Adrenal gland (tissue), 12 donors: ENCODE measurements around the gene POSTN. TPM values are rescaled to one million over a fixed set of nuclear protein-coding genes. Genes with fewer than 3 reads are reported as not detected.

Experiments
- DNase-seq, 7 donors: peaks; one replicate each; pipeline ENCODE4 v3.0.0-alpha.2; 2019 to 2020
- H3K27ac ChIP-seq, 5 donors: fragments of 200-600 bp; sonication (generic) in 4 of 5; 1 replicate in 3 of 5; 2 replicates in 2 of 5; pipeline versions ENCODE4 v1.5.1 to v1.8.0; 2016 to 2020; ENCODE audit warnings: mild to moderate bottlenecking in 1 of 5
- H3K27me3 ChIP-seq: fragments of 200-600 bp; 2 replicates; pipeline ENCODE4 v1.8.0; 2021
- H3K36me3 ChIP-seq, 2 donors: fragments of 200-600 bp; replicated peaks in 1 of 2; 1 replicate in 1 of 2; 2 replicates in 1 of 2; pipeline versions ENCODE4 v1.5.1 to v1.8.0; 2018 to 2022
- H3K4me1 ChIP-seq, 2 donors: fragments of 200-600 bp; replicated peaks in 1 of 2; 1 replicate in 1 of 2; 2 replicates in 1 of 2; pipeline versions ENCODE4 v1.5.1 to v1.8.0; 2018 to 2021
- H3K4me3 ChIP-seq, 4 donors: fragments of 200-600 bp; sonication (generic) in 3 of 4; one replicate each; pipeline ENCODE4 v1.5.1; 2016 to 2018
- H3K9me3 ChIP-seq, 3 donors: fragments of 200-600 bp; sonication (generic) in 1 of 3; replicated peaks in 1 of 3; 1 replicate in 2 of 3; 2 replicates in 1 of 3; pipeline versions ENCODE4 v1.5.1 to v1.8.0; 2016 to 2021
- POLR2A ChIP-seq, 2 donors: fragments of 450-650 bp; IDR thresholded peaks; one replicate each; pipeline ENCODE4 v1.6.1; 2017; ENCODE audit warnings: antibody characterized with exemption in 2 of 2, mild to moderate bottlenecking in 2 of 2, moderate library complexity in 1 of 2
- WGBS, 4 donors: extraction: QIAGEN DNeasy Blood & Tissue Kit in 2 of 4; methylation state at CpG; one replicate each; pipeline versions ENCODE4 v1.1.5 to v1.1.7; 2013 to 2017; 5-methylcytosine and 5-hydroxymethylcytosine counted together
- intact Hi-C, 2 donors: fragments of 100-400 bp; cut with DNase I; formaldehyde crosslinking; loops; one replicate each; pipeline versions ENCODE4 v1.14.1 to v1.15.0; 2022 to 2023
- polyA plus RNA-seq, 3 donors: library from polyadenylated mRNA; stranded (reverse); fragments of 200-250 nt in 2 of 3; fragments of 350-450 nt in 1 of 3; fragmentation: Illumina TruSeq in 1 of 3; extraction: RNeasy Lipid Tissue Mini Kit (QIAGEN cat#74804) in 1 of 3; gene quantifications; one replicate each; pipeline ENCODE4 v1.2.3, GENCODE V29; 2013 to 2014
- total RNA-seq, 9 donors: library from RNA; depleted of rRNA in 4 of 9; stranded (reverse); fragments of >200 nt in 4 of 9; fragments of 120-200 nt in 1 of 9; fragmentation: NEBNext Ultra II Directional in 1 of 9; extraction: Animal tissue kit (Norgen Biotek cat#: 25700) in 1 of 9; gene quantifications; one replicate each; pipeline versions ENCODE4 v1.1.0 to v1.2.4, GENCODE V29; 2013 to 2023
- TF ChIP-seq, protein P1 (sequence below), 6 experiments: fragments of 450-650 bp in 4 of 6; fragments of 200-600 bp in 2 of 6; sonication (generic) in 1 of 6; IDR thresholded peaks; 1 replicate in 5 of 6; 2 replicates in 1 of 6; pipeline versions ENCODE4 v1.5.1 to v1.8.0; 2016 to 2021; ENCODE audit warnings: antibody characterized with exemption in 6 of 6, mild to moderate bottlenecking in 2 of 6, moderate library complexity in 1 of 6
- donor health status: healthy with polysubstance abuse.
- donor health status: Bipolar disorder and iron deficiency.
- donor health status: DM: yes; HTN: yes; CAD: no.
- donor health status: DM: no; HTN: no; CAD: no.
- donor health status: DM: no; HTN: no; CAD: no.
- donor health status: DM: yes; HTN: yes; CAD: no.

POSTN gene
- total and polyA plus RNA-seq, 12 donors = 1.8 to 197 (median 8.1) TPM

DNA sequence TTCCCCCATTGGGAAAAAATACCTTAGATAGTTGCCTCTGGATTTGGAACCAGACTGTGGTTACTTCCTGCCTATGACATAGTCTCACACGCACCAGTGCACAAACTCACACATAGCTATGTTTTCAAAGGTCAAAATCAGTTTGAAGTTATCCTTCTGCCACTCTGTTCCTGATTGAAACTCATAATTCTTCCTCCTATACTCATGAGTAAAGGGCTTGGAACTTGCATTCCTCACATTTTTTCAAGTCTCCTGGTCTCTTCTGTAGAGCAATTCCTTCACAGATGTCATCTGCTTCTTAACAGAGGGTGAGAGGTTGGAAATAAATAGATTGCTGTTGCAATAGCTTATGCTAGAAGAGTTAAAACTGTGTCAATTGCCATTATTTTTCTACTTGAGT, 18.6 kb upstream of the POSTN start:
- TF ChIP-seq, protein P1, sequence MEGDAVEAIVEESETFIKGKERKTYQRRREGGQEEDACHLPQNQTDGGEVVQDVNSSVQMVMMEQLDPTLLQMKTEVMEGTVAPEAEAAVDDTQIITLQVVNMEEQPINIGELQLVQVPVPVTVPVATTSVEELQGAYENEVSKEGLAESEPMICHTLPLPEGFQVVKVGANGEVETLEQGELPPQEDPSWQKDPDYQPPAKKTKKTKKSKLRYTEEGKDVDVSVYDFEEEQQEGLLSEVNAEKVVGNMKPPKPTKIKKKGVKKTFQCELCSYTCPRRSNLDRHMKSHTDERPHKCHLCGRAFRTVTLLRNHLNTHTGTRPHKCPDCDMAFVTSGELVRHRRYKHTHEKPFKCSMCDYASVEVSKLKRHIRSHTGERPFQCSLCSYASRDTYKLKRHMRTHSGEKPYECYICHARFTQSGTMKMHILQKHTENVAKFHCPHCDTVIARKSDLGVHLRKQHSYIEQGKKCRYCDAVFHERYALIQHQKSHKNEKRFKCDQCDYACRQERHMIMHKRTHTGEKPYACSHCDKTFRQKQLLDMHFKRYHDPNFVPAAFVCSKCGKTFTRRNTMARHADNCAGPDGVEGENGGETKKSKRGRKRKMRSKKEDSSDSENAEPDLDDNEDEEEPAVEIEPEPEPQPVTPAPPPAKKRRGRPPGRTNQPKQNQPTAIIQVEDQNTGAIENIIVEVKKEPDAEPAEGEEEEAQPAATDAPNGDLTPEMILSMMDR (IDR thresholded peaks at IDR 0.05) = no peak
- no peak for TF ChIP-seq POLR2A (IDR thresholded peaks at IDR 0.05)
- no peak overlapping the region for H3K27ac ChIP-seq
- H3K4me1 ChIP-seq = no peaks in the 10 kb centered on the region
- no peaks in the 10 kb centered on the region for H3K27me3 ChIP-seq
- intact Hi-C loops = no loop called here
- H3K9me3 ChIP-seq = no peaks in the 10 kb centered on the region
- 44 to 57% (median 49%) methylated on average over 1 of the region's 1 CpG for WGBS, 4 donors
- DNase-seq = no peak
- H3K36me3 ChIP-seq = no peaks in the 10 kb centered on the region
- no peak overlapping the region for H3K4me3 ChIP-seq

DNA sequence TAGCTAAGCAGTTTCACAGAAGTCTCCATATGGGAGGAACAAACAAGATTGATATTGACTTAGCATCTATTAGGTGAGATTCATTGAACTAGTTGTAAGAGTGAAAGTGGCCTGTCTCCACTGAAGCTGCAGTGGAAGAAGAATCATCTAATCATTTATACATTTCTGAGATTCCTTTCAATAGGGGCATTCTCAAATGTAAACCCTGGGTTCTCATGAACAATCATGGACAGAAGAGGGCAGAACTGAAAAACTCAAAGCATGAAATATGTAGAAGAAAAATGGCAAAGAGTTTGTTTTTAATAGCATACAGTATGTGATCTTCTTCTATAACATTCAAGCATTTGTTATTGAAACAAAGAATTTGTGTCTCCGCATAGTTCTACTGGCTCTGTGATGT, 17.6 kb upstream of the POSTN start:
- no peaks in the 10 kb centered on the region for H3K27me3 ChIP-seq
- intact Hi-C loops = no loop called here
- H3K27ac ChIP-seq = no peak overlapping the region
- WGBS, 4 donors = 87 to 100% (median 91%) methylated on average over 1 of the region's 1 CpG
- no peaks in the 10 kb centered on the region for H3K4me1 ChIP-seq
- H3K9me3 ChIP-seq = no peaks in the 10 kb centered on the region
- H3K36me3 ChIP-seq = no peaks in the 10 kb centered on the region
- no peak overlapping the region for H3K4me3 ChIP-seq
- TF ChIP-seq, protein P1 (IDR thresholded peaks at IDR 0.05) = no peak
- TF ChIP-seq POLR2A (IDR thresholded peaks at IDR 0.05) = no peak
- no peak for DNase-seq

DNA sequence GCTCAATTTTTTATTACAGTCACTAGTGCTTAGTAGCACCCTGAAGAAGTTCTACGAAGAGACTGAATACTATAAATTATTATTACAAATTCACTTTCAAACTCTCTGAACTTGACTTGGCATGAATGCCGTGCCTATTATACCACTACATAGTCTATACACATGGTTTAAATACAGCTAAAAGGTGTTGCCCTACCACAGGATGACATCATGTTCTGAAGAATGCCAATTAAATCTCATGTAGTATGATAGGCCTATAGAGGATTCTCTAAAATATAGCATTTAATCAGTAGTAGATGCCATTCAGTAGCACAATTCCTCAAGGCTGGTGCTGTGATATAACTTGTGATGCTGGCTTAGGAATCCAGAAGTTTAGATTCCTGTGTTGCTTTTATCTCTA, 16.7 kb upstream of the POSTN start:
- no peak for DNase-seq
- Histone ChIP-seq H3K36me3 (no peaks in the 10 kb centered on the region), H3K4me3 (no peak overlapping the region), H3K27ac (no peak overlapping the region), H3K9me3 (no peaks in the 10 kb centered on the region), H3K27me3 (no peaks in the 10 kb centered on the region), H3K4me1 (no peaks in the 10 kb centered on the region)
- intact Hi-C loops = no loop called here
- 59 to 81% (median 71%) methylated on average over 2 of the region's 2 CpGs for WGBS, 4 donors
- TF ChIP-seq, protein P1 (IDR thresholded peaks at IDR 0.05) = no peak

DNA sequence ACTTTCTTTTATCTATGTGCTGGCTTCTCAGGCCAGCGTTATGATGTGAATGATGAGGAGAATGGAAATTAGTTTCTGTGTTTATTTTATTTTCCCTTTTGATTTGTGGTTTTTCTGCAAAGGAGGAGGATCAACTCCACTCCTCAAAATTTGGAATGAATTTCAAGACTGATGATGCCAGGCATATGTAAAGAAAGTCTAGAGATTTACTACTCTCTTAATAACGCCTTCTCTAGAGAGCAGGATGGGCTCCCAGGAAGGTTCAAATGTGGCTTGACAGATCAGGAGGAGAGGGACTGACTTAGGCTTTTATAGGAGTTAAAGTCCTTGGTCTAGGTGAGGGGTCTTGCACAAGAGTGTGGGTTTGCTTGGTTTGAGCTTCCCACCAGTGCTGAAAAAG, 15.1 kb upstream of the POSTN start:
- H3K27ac ChIP-seq = no peak overlapping the region
- H3K4me1 ChIP-seq = no peaks in the 10 kb centered on the region
- H3K4me3 ChIP-seq = no peak overlapping the region
- no peak for DNase-seq
- 62 to 69% (median 64%) methylated on average over 2 of the region's 2 CpGs for WGBS, 4 donors
- no peaks in the 10 kb centered on the region for H3K36me3 ChIP-seq
- H3K9me3 ChIP-seq = no peaks in the 10 kb centered on the region
- TF ChIP-seq POLR2A (IDR thresholded peaks at IDR 0.05) = no peak
- TF ChIP-seq, protein P1 (IDR thresholded peaks at IDR 0.05) = no peak
- intact Hi-C loops = no loop called here
- no peaks in the 10 kb centered on the region for H3K27me3 ChIP-seq
